Effector CD8-positive, alpha-beta T cell (primary cell): ENCODE data around the gene CACNA1A.
"Not testable (repeated sequence)": the region's sequence is repeated elsewhere in the genome, so short reads cannot be mapped to it uniquely, and the experiment has no call there.

Source experiments
- DNase-seq: peaks from one replicate; lab custom pipeline; 2025; lab: John Stamatoyannopoulos, UW

Gene CACNA1A

DNA sequence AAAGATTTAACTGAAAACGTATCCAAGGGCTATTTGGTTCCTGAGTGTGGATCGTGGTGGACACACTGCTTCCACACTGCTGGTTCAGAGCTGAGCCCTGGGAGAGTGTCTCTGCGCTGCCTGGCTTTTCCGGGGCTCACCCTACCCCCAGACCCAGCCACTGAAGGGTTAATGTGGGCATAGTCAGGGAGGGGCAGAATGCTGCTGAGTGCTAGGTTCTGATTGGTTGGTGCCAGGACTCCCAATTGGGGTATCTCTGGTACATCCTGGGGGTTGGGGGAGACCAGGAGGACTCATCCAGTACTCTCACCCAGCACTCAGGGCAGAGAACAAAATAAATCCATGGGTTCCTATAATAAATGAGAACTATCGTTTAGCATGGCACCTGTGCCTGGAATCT lies 142.3 kb downstream of the CACNA1A start:
- DNase-seq, result no peak

DNA sequence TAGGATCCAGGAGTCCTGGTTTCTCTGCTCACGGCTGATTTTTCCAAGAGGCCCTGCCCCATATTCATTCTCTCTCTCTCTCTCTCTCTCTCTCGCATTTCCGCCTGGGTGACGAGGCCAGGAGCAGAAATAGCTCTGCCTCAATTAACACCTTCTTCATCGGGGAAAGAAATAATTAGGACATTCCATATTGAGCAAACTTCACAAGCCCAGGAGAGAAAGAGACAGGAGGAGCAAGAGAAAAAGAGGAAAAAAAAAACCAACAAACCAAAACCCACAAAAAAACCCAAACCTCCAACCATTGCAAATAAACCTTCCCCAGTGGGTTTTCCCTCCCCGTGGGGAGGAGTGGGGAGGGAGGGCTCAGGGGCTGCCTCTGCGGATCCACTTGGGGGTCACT lies 143.0 kb downstream of the CACNA1A start:
- DNase-seq, result no peak

- no peak for DNase-seq
These were observed 143.6 kb downstream of the CACNA1A start for GRCh38 chr19:13362668-13363067.

DNA sequence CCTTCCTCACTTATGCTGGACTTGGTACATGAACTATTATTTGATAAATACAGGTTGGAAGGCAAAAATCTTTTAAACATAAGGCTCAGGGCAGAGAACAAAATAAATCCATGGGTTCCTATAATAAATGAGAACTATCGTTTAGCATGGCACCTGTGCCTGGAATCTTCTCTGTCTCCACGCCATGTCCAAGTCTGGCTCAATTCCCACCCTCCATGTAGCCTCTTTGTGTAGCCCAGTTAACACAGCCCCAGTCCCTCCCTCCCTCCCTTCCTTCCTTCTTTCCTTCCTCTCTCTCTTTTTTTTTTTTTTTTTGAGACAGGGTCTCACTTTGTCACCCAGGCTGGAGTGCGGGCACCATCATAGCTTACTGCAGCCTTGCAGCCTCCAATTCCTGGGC lies 144.6 kb downstream of the CACNA1A start:
- not testable (repeated sequence) for DNase-seq

GRCh38 chr19:13356686-13357280 lies 149.5 kb downstream of the CACNA1A start:
- DNase-seq, result no peak

DNA sequence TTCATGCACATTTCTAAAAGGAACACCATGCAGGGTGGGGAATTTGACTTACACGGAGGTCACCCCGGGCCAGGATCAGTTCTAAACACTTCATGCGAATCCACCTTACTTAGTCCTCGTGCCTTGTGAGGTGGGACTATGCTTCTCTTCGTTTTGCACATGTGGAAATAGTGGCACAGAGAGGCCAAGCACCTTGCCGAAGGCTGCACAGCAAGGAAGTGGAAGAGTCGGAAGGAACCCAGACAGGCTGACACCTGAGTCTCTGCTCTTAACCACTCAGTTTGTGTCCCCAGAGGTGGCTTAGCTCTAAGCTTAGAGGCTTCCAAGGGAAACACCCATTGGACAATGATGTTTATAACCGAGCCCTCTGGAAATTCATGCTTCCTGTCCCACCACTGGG lies 150.1 kb downstream of the CACNA1A start:
- DNase-seq, result no peak

- DNase-seq, result no peak
These were observed 150.9 kb downstream of the CACNA1A start for GRCh38 chr19:13355356-13355755.

DNA sequence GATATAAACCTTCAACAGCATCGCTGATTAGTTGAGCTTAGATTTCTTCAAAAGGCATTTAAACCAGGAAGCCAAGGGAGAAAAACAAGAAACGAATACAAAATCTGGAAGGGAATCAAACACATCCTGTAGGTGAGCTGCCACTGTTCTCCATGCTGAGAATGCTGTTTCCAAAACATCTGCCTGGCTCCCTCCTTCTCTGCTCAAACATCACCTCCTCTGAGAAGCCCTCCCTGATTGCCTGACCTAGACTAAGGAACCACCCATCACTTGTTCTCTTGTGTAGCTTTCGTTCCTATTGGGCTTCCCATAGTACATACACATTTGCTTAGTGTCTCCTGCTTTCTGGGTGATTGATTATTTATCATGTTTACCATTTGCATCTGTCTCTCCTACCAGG lies 152.7 kb downstream of the CACNA1A start:
- no peak for DNase-seq

DNA sequence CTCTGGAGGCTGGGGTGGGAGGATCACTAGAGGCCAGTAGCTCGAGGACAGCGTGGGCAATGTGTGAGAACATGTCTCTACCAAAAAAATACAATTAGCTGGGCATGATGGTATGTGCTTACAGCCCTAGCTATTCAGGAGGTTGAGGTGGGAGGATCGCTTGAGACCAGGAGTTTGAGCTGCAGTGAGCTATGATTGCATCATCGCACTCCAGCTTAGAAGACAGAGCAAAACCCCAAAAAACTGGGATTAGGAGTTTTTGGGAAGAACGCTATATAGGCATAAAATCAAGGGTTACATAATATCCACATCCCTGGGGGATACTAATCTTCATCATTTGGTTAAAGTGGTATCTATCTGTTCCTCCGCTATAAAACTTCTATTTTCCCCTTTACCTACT lies 155.5 kb downstream of the CACNA1A start:
- no peak for DNase-seq

DNA sequence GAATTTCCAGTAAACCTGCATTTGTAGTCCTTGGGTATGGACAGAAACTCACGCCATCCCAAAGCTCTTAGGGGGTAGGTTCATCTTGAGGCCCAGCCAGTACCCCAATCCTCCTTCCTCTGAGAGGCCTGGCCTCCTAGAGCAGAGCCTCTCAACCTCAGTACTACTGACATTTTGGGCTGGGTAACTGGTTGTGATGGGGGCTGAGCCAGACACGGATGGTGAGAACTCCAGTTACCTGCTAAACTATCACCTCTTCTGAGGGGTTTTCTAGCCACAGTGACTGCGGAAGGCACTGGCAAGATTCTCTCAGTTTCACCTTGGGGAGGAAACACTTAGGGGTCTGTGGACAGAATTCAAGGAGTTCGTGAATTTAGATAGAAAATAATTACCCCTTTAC lies 156.2 kb downstream of the CACNA1A start:
- DNase-seq, result no peak

DNA sequence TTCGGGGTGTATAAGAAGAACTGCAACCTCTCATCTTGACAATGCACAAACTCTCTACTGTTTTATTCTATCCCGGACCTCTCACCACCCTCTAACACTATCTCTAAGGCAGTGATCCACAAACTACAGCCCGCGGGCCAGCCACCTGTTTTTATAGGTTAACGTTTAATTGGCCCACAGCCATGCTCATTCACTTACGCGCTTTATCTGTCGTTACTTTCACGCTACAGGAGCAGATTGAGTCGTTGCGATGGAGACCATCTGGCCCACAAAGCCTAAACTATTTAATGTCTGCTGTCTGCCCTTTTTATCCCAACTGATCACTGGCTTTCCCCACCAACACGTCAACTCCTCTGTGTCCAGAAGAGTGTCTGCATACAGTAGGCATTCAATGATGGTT lies 158.9 kb downstream of the CACNA1A start:
- no peak for DNase-seq

GRCh38 chr19:13343514-13343913 lies 162.8 kb downstream of the CACNA1A start:
- no peak for DNase-seq

DNA sequence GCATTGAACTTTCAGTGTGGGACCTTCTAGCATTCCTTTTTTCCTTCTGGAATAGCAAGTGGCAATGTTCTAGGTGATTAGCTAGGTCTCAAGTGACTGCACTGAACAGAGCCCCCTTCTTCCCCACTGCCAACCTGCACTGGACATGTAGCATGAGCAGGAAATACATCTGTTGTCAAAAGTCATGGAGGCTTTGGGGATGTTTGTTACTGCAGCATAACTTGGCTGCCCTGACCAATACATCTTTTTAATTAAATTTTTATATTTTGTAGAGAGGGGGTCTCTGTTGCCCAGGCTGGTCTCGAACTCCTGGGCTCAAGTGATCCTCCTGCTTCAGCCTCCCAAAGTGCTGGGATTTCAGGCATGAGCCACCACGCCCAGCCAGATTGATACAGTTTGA lies 163.6 kb downstream of the CACNA1A start:
- no peak for DNase-seq

DNA sequence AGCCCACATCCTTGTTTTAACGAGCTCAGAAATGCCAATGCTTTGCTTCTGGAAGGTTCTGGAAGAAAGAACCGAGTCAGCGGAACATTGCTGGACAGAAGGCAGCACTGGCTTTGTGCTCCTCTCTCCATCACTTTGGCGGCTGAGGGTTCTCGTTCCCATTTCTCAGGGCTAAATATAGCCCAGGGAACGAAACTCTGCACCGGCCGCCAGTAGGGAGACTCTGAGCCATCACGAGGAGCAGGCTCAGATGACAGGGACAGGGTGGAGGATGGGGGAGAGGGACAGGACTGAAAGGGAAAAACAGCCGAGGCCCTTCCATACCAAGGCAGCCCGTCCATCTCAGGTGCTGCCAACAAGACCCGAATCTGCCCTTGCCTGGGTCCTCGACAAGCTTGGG lies 166.4 kb downstream of the CACNA1A start:
- DNase-seq, result no peak

DNA sequence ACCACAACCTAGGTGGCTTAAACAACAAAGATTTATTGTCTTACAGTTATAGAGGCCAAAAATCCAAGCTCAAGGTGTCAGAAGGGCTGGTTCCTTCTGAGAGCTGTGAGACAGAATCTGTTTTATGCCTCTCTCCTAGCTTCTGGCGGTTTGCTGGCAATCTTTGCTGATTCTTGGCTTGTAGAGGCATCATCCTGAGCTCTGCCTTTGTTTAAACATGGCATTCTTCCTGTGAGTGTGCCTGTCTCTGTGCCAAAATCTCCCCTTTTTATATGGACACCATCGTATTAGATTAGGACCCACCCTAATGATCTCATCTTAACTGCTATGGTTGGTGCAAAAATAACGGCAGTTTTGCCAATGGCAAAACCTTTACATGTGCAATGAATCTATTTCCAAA lies 169.1 kb downstream of the CACNA1A start:
- DNase-seq, result no peak

DNA sequence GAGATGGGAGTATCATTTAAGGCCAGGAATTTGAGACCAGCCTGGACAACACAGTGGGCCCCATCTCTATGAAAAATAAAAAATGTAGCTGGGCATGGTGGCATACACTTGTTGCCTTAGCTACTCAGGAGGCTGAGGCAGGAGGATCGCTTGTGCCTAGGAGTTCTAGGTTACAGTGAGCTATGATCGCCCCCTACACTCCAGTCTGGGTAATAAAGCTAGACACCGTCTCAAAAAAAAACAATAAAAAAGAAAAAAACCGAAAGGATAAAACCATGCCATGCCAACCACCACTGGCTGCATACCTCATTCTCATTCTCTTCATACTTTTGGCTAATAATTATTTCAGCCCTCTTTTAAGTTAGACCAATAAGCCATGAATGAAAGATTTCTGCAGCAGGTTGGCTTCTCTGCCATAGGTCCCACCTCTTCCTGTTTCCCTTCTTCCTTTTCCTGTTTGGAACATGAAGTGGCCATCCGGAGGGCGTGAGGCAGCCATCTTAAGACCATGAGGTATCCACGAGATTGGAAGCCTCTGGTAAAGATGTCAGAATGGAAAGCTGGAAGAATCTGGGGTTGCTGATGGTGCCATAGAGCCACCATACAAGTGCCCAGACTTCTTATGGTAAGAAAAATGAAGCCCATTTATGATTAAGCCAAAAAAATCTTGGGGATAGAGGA lies 171.3 kb downstream of the CACNA1A start:
- no peak for DNase-seq

DNA sequence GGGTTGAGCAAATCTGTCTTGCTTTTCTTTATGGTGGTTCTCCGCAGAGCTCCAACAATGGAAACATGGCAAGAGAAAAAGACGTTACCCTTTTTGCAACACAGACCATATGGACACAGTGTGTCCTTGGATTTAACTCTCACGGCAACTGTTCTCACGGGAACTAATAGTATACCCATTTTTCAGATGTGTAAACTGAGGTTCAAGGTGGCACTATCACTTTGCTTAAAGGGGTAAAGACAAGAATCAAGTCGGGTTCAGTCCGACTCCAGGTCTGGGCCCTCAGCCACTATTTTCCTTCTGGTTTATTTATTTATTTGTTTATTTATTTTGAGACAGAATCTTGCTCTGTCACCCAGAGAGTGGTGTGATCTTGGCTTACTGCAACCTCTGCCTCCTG lies 176.0 kb downstream of the CACNA1A start:
- no peak for DNase-seq

- DNase-seq, result no peak
These were observed 176.5 kb downstream of the CACNA1A start for GRCh38 chr19:13329766-13330165.

DNA sequence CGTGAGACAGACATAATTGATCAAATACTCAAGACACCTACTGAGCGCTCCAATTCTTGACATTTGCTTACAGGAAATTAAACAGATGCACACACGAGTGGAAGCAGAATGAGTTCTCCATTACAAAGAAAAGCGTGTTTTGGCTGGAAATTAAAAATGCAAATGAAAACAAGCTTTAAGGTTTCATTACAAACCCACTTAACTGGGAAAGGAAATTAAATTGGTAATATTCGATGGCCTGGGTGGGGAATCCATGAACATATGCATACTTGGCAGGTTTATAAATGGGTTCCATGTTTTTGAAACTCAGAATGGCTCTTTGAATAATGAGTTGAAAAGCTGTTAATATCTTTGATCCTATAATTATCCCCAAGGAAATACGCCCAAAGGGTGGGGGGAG lies 178.0 kb downstream of the CACNA1A start:
- DNase-seq, result no peak

- DNase-seq, result no peak
These were observed 186.8 kb downstream of the CACNA1A start for GRCh38 chr19:13319526-13319925.

DNA sequence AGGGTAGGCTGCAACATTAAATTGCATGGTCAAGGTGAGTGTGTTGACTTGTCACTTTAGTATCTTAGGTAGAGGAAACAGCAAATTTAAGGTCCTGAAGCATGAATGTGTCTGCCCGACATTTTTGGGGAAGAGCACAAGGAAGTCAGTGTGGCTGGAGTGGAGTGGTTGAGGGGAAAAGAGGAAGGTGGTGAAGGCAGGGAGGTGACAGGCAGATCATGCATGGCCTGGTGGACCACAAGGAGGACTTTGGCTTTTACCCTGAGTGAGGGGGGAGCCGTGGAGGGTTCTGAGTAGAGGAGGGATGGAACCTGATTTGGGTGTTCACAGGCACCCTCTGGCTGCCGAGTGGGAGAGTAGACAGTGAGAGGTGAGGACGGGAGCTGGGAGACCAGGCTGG lies 188.1 kb downstream of the CACNA1A start:
- DNase-seq, result no peak

- no peak for DNase-seq
These were observed 190.8 kb downstream of the CACNA1A start for GRCh38 chr19:13315495-13315894.

DNA sequence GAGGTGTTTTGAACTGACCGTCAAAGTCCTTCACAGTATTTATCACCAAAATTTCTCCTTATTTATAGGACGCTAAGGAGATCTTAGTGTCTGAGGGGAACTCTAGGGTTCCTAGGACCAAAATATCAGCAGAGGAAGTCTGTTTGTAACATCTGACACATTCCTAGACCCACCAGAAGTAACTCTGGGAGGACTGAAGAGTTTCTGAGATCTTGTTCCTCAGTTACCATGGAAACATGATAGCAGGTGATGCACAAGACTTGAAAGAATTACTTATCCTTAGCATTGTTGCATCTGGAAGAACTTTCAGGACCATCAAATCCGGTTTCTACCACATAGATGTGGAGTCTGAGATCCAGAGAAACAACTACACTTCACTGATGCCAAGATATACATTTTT lies 191.5 kb downstream of the CACNA1A start:
- no peak for DNase-seq

DNA sequence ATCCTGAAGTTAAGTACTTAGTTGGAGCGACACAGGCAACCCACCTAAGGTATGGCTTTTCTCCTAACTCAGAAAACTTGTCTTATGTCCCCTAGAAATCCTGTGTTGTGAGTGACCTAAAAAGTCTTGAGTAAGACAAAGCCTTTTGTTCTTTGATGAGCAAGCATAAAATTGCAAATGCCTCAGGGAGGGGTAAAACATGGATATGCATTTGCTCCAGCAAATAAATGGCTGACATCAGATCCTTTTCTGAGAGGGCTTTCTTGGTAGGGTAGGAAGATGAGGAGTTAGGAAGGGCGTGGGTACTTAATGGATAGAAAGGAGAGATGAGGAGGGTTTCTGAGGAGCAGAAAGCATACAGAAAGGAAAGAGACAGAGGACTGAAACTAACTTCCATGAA lies 192.4 kb downstream of the CACNA1A start:
- DNase-seq, result no peak
